ELF-1 (cell line): Measurements from ENCODE around the gene OR51F1.
A peak's percentile ranks its signal among the peaks of the same experiment; 100 is the strongest.
"Not testable (repeated sequence)": the region's sequence is repeated elsewhere in the genome, so short reads cannot be mapped to it uniquely, and the experiment has no call there.

Experiments
- DNase-seq: peaks from one replicate; pipeline ENCODE4 v3.0.0-alpha.2; 2016; ENCODE audit warnings: low read depth, low spot score

Gene OR51F1

GRCh38 chr11:4769838-4770237 lies at the start of gene OR51F1:
Gene OR51F1 (minus strand): TSS chr11:4769938. CDS start chr11:4769938, 0 bp downstream.
- DNase-seq: no peak

GRCh38 chr11:4809246-4809645 lies 39.5 kb upstream of the OR51F1 start:
- no peak for DNase-seq

- no peak for DNase-seq
Observed at GRCh38 chr11:4808476-4808875, 38.7 kb upstream of the OR51F1 start.

- DNase-seq: no peak
Observed at GRCh38 chr11:4804280-4804679, 34.5 kb upstream of the OR51F1 start, which contains the start of gene OR52R1. Gene OR52R1 (minus strand): TSS chr11:4804380. CDS start chr11:4804380, 0 bp downstream.

- DNase-seq: not testable (repeated sequence)
Observed at GRCh38 chr11:4801316-4801715, 31.6 kb upstream of the OR51F1 start.

GRCh38 chr11:4798427-4799183 lies 28.9 kb upstream of the OR51F1 start:
- DNase-seq: no peak

GRCh38 chr11:4797206-4797605 lies 27.5 kb upstream of the OR51F1 start:
- no peak for DNase-seq

GRCh38 chr11:4782454-4782853 lies 12.7 kb upstream of the OR51F1 start:
- peak; percentile 1 for DNase-seq

GRCh38 chr11:4768094-4768493 lies 1.6 kb downstream of the OR51F1 start:
- DNase-seq: no peak

- no peak for DNase-seq
Observed at GRCh38 chr11:4766420-4767043, 3.2 kb downstream of the OR51F1 start.

- no peak for DNase-seq
Observed at GRCh38 chr11:4763096-4763495, 6.6 kb downstream of the OR51F1 start.

GRCh38 chr11:4751201-4751600 lies 18.5 kb downstream of the OR51F1 start:
- DNase-seq: no peak

GRCh38 chr11:4748438-4748837 lies 21.3 kb downstream of the OR51F1 start:
- no peak for DNase-seq

GRCh38 chr11:4740735-4741134 lies 29.0 kb downstream of the OR51F1 start:
- no peak for DNase-seq

GRCh38 chr11:4727171-4727570 lies 42.6 kb downstream of the OR51F1 start:
- DNase-seq: no peak

GRCh38 chr11:4722616-4723534 lies 46.9 kb downstream of the OR51F1 start:
- DNase-seq: peak; percentile 33
